HepG2 (cell line): ENCODE results near the gene KCTD6. TPM values are rescaled to one million over a fixed set of nuclear protein-coding genes. Genes with fewer than 3 reads are reported as not detected.

ENCODE experiments used
- ATAC-seq: fragments of 200-7000 bp; cut with Tn5 transposase; 3 replicates; pipeline ENCODE4 v1.9.1; 2020; ENCODE audit warnings: mild to moderate bottlenecking, moderate library complexity
- BruUV-seq: library from RNA; stranded (reverse); fragments of 400-500 nt; replicated peaks from 2 replicates; lab custom pipeline; 2021; lab: Mats Ljungman, UMichigan
- CTCF ChIA-PET: fragments of 300-600 bp; formaldehyde crosslinking; extraction: SDS; loops from one replicate; lab custom pipeline; 2021; ENCODE audit warnings: low total read pairs, inconsistent platforms, low intra/inter-chr PET ratio; lab: Yijun Ruan, JAX
- POLR2A ChIA-PET: fragments of 350-600 bp; sonication (Branson Sonifier 250); formaldehyde crosslinking; loops from one replicate; lab custom pipeline; 2020; ENCODE audit warnings: antibody characterized with exemption, inconsistent platforms; lab: Yijun Ruan, JAX
- DNase-seq: peaks from one replicate; pipeline ENCODE4 v3.0.0-alpha.2; 2015; ENCODE audit warnings: low spot score
- FAIRE-seq: peaks from 3 replicates; lab custom pipeline; 2011; peaks lifted over from hg19 to GRCh38; lab: Jason Lieb, UNC
- H2AFZ ChIP-seq: one replicate; pipeline ENCODE4 v1.6.1; 2011; ENCODE audit warnings: low read length, inconsistent platforms
- H3K27ac ChIP-seq: fragments of 300-600 bp; 3 replicates; pipeline ENCODE4 v1.8.0; 2011; ENCODE audit warnings: mixed run types, mild to moderate bottlenecking, mixed read lengths, low read length, inconsistent platforms; ENCODE audit not compliant: insufficient read depth; ENCODE audit errors: extremely low read length
- H3K27me3 ChIP-seq, 2 experiments: fragments of 200-600 bp in 1 of 2; 2 replicates in 1 of 2; 3 replicates in 1 of 2; pipeline versions ENCODE4 v1.6.0 to v1.8.0; 2011; ENCODE audit warnings: low read length in 2 of 2, mild to moderate bottlenecking in 2 of 2, moderate library complexity in 2 of 2, inconsistent platforms in 1 of 2; ENCODE audit not compliant: insufficient read depth in 2 of 2, control insufficient read depth in 1 of 2
- H3K36me3 ChIP-seq, 2 experiments: fragments of 200-600 bp in 1 of 2; replicated peaks in 1 of 2; 2 replicates in 1 of 2; 3 replicates in 1 of 2; pipeline versions ENCODE4 v1.5.1 to v1.8.0; 2011; ENCODE audit warnings: low read length in 2 of 2, inconsistent platforms in 1 of 2; ENCODE audit not compliant: insufficient read depth in 2 of 2, control insufficient read depth in 1 of 2
- H3K4me1 ChIP-seq: 2 replicates; pipeline ENCODE4 v1.5.1; 2012; ENCODE audit warnings: low read length, inconsistent platforms; ENCODE audit not compliant: insufficient read depth
- H3K4me2 ChIP-seq: 2 replicates; pipeline ENCODE4 v1.6.0; 2011; ENCODE audit warnings: low read depth, low read length, inconsistent platforms
- H3K4me3 ChIP-seq, 3 experiments: fragments of 200-600 bp in 1 of 3; sonication (generic), shearing (Covaris generic) in 1 of 3; replicated peaks in 1 of 3; 2 replicates each; pipeline ENCODE4 v1.5.1; 2011 to 2016; ENCODE audit warnings: low read length in 3 of 3, inconsistent platforms in 2 of 3, low read depth in 2 of 3, mild to moderate bottlenecking in 2 of 3, control low read depth in 1 of 3, mixed read lengths in 1 of 3; ENCODE audit not compliant: insufficient read depth in 1 of 3
- H3K79me2 ChIP-seq: one replicate; pipeline ENCODE4 v1.6.1; 2011; ENCODE audit warnings: low read length, inconsistent platforms; ENCODE audit not compliant: insufficient read depth
- H3K9ac ChIP-seq: 2 replicates; pipeline ENCODE4 v1.6.0; 2011; ENCODE audit warnings: mild to moderate bottlenecking, low read depth, low read length, inconsistent platforms; ENCODE audit not compliant: insufficient read depth
- H3K9me3 ChIP-seq: 2 replicates; pipeline ENCODE4 v1.5.1; 2012; ENCODE audit warnings: mild to moderate bottlenecking, low read length
- H4K20me1 ChIP-seq: 2 replicates; pipeline ENCODE4 v1.6.0; 2011; ENCODE audit warnings: inconsistent platforms, mild to moderate bottlenecking, low read length, moderate library complexity; ENCODE audit not compliant: insufficient read depth
- CREM ChIP-seq, 2 experiments: sonication (generic) in 1 of 2; formaldehyde crosslinking in 1 of 2; IDR thresholded peaks; 2 replicates each; pipeline versions ENCODE4 v1.4.0 to v1.6.1; 2016 to 2020; ENCODE audit warnings: antibody characterized with exemption in 1 of 2, mild to moderate bottlenecking in 1 of 2, missing genetic modification reagents in 1 of 2
- HNRNPK ChIP-seq: fragments of 200-400 bp; formaldehyde crosslinking; IDR thresholded peaks from 2 replicates; pipeline ENCODE4 v1.6.1; 2018; ENCODE audit warnings: low read length, low read depth, moderate library complexity, mild to moderate bottlenecking; ENCODE audit not compliant: poor library complexity, severe bottlenecking
- HOXA7 ChIP-seq: sonication (generic); formaldehyde crosslinking; IDR thresholded peaks from 2 replicates; pipeline ENCODE4 v1.8.1; 2022; ENCODE audit warnings: mild to moderate bottlenecking, missing genetic modification reagents, moderate library complexity
- KAT7 ChIP-seq: IDR thresholded peaks from 2 replicates; pipeline ENCODE4 v1.6.1; 2018; ENCODE audit warnings: borderline replicate concordance, missing compliant biosample characterization
- KMT2B ChIP-seq: IDR thresholded peaks from 2 replicates; pipeline ENCODE4 v1.6.1; 2016; ENCODE audit warnings: missing genetic modification reagents, missing compliant biosample characterization
- MBNL3 ChIP-seq: fragments of 250-450 bp; sonication (Bioruptor Pico); conservative IDR thresholded peaks from 2 replicates; pipeline ENCODE4 v1.8.0; 2022; ENCODE audit warnings: mild to moderate bottlenecking, inconsistent platforms
- NCOA2 ChIP-seq: sonication (generic); formaldehyde crosslinking; IDR thresholded peaks from 2 replicates; pipeline ENCODE4 v1.8.0; 2022; ENCODE audit warnings: inconsistent platforms
- NFIB ChIP-seq: sonication (generic); formaldehyde crosslinking; IDR thresholded peaks from 2 replicates; pipeline ENCODE4 v1.9.0; 2021; ENCODE audit warnings: missing genetic modification reagents, mild to moderate bottlenecking, borderline replicate concordance
- NR2C2 ChIP-seq: sonication (generic); formaldehyde crosslinking; IDR thresholded peaks from 2 replicates; pipeline ENCODE4 v1.4.0; 2020; ENCODE audit warnings: missing genetic modification reagents, mild to moderate bottlenecking, moderate library complexity, borderline replicate concordance
- PHF21A ChIP-seq: sonication (generic); formaldehyde crosslinking; IDR thresholded peaks from 2 replicates; pipeline ENCODE4 v1.5.0; 2020; ENCODE audit warnings: mild to moderate bottlenecking, missing genetic modification reagents
- SOX13 ChIP-seq, 3 experiments: fragments of 450-650 bp in 1 of 3; sonication (generic) in 1 of 3; formaldehyde crosslinking in 1 of 3; IDR thresholded peaks in 2 of 3; conservative IDR thresholded peaks in 1 of 3; 2 replicates each; pipeline versions ENCODE4 v1.5.0 to v1.6.1; 2016 to 2020; ENCODE audit warnings: antibody characterized with exemption in 1 of 3, mild to moderate bottlenecking in 1 of 3, missing compliant biosample characterization in 1 of 3, missing genetic modification reagents in 1 of 3, moderate library complexity in 1 of 3
- TAF15 ChIP-seq: fragments of 200-400 bp; formaldehyde crosslinking; IDR thresholded peaks from one replicate; pipeline ENCODE4 v1.6.1; 2018; ENCODE audit warnings: mild to moderate bottlenecking, low read depth, low read length; ENCODE audit not compliant: poor library complexity, severe bottlenecking
- TSC22D2 ChIP-seq: sonication (generic); formaldehyde crosslinking; IDR thresholded peaks from 2 replicates; pipeline ENCODE4 v1.5.1; 2020; ENCODE audit warnings: missing genetic modification reagents, mild to moderate bottlenecking, borderline replicate concordance
- ZNF3 ChIP-seq: IDR thresholded peaks from 2 replicates; pipeline ENCODE4 v1.7.0; 2017; ENCODE audit warnings: inconsistent platforms
- ZNF34 ChIP-seq: sonication (generic); formaldehyde crosslinking; IDR thresholded peaks from 2 replicates; pipeline ENCODE4 v1.4.0; 2020; ENCODE audit warnings: mild to moderate bottlenecking, missing genetic modification reagents, borderline replicate concordance
- ZNF501 ChIP-seq: sonication (generic); formaldehyde crosslinking; IDR thresholded peaks from 2 replicates; pipeline ENCODE4 v1.5.1; 2020; ENCODE audit warnings: mild to moderate bottlenecking, moderate library complexity, missing genetic modification reagents
- ZNF720 ChIP-seq: sonication (generic); formaldehyde crosslinking; IDR thresholded peaks from 2 replicates; pipeline ENCODE4 v1.4.0; 2020; ENCODE audit warnings: missing genetic modification reagents
- ZNF746 ChIP-seq: sonication (generic); formaldehyde crosslinking; IDR thresholded peaks from 2 replicates; pipeline ENCODE4 v1.8.0; 2022; ENCODE audit warnings: mild to moderate bottlenecking, missing genetic modification reagents
- WGBS: methylation state at CpG from one replicate; pipeline ENCODE4 v1.1.6; 2017; ENCODE audit warnings: low lambda C conversion rate; 5-methylcytosine and 5-hydroxymethylcytosine counted together
- in situ Hi-C: cut with HindIII; loops from 2 replicates; pipeline ENCODE4 v1.10.0; 2017; ENCODE audit warnings: low pct_unique_long_range_greater_than_20kb; ENCODE audit not compliant: extremely low pct_ligation_motif_present
- intact Hi-C: fragments of 100-400 bp; cut with micrococcal nuclease; formaldehyde crosslinking; loops from one replicate; pipeline ENCODE4 v1.10.0; 2022; ENCODE audit not compliant: unreplicated experiment
- polyA plus RNA-seq, 8 experiments: library from polyadenylated mRNA; depleted of rRNA in 3 of 8; stranded (reverse) in 7 of 8; unstranded in 1 of 8; fragments of >200 nt; fragmentation: Illumina TruSeq in 4 of 8; extraction: Trizol in 4 of 8; gene quantifications; 2 replicates each; pipeline versions ENCODE4 v1.2.1 to v1.2.3, GENCODE V29; 2011 to 2016; ENCODE audit warnings: low read depth in 4 of 8, missing spikeins in 1 of 8, mixed read lengths in 1 of 8; ENCODE audit not compliant: insufficient read depth in 1 of 8
- total RNA-seq, 5 experiments: library from RNA; depleted of rRNA; stranded (reverse); fragments of >200 nt; fragmentation: Illumina TruSeq; extraction: Trizol; gene quantifications; 2 replicates each; pipeline ENCODE4 v1.2.3, GENCODE V29; 2016; ENCODE audit warnings: low read depth in 1 of 5
- TF ChIP-seq, protein P1 (sequence below): sonication (generic); formaldehyde crosslinking; IDR thresholded peaks from 2 replicates; pipeline ENCODE4 v1.4.0; 2020; ENCODE audit warnings: mild to moderate bottlenecking, low read depth, missing genetic modification reagents
- TF ChIP-seq, protein P2 (sequence below): sonication (generic); formaldehyde crosslinking; IDR thresholded peaks from 2 replicates; pipeline ENCODE4 v1.5.0; 2020; ENCODE audit warnings: missing genetic modification reagents
- TF ChIP-seq, protein P3 (sequence below): sonication (generic); formaldehyde crosslinking; IDR thresholded peaks from 2 replicates; pipeline ENCODE4 v1.5.0; 2020; ENCODE audit warnings: missing genetic modification reagents

The KCTD6 gene
- total and polyA plus RNA-seq, 2 of the 13 experiments (the other 11 are each of a cell fraction or from before 2014, with no cell fraction given) = 13.4 to 14.2 TPM

DNA sequence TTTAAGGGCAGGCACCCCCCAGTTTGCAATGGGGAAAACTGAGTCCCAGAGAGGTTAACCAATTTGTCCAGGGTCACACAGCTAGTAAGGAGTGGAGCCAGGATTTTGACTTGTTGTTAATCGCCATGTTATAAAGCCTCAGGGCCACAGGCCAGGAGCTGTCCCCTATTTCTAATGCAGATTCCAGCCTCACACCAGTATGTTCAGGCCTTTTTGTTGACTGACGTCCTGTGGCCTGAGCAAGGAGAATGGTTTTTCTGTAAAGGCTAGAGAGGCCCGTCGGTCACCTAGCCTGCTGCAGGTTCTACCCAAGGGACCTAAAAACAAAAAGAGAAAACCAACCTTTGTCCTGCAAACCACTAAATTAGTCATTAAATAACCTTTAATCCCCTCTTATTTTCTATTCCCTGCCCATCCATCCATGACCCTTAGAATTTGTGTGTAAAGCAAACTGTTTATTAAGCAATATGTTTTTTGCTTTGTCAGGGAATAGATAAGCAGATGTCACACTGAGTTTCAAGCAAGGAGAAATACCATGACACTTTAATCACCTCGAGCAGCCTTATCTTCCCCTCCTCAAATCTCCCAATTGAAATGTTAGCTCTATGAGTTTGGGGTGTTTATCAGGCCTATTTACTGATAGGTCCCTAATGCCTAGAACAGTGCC lies 31.0 kb downstream of the KCTD6 start:
- H3K4me3 ChIP-seq = no peak overlapping the region
- WGBS = 9% methylated on average over 4 of the region's 5 CpGs
- intact Hi-C loops (loop anchor here (2.0 kb wide), 1 partner anchor 60 kb away; no protein-coding TSS in a partner anchor), in situ Hi-C loops (no loop called here)
- H3K9me3 ChIP-seq = no peaks in the 10 kb centered on the region
- peak overlapping the region; percentile 88 for H3K27ac ChIP-seq
- DNase-seq = peak; percentile 78
- H2AFZ ChIP-seq = no peak overlapping the region
- H3K36me3 ChIP-seq = peaks cover 5 to 6% of the 10 kb centered on the region in 2 experiments; a peak in 4 of 5 replicates
- ChIA-PET CTCF (no interaction called here), POLR2A (interaction anchor here (1.2 to 1.6 kb wide), 4 partner anchors 8 to 53 kb away, joined by 3 to 6 read pairs (median 4); partner anchors contain the start of gene ACOX2)
- no peaks in the 10 kb centered on the region for H3K27me3 ChIP-seq
- peak overlapping the region; percentile 44; the same call in 1 of the 2 replicates for H3K9ac ChIP-seq
- H4K20me1 ChIP-seq = no peaks in the 10 kb centered on the region
- peak overlapping the region; percentile 52 for H3K4me2 ChIP-seq
- H3K4me1 ChIP-seq = peaks cover 100% of the 10 kb centered on the region
- H3K79me2 ChIP-seq = no peaks in the 10 kb centered on the region
- FAIRE-seq = peak; percentile 63
- TSS peak; percentile 9 for BruUV-seq
- ATAC-seq = peak; percentile 32
- TF ChIP-seq NFIB (CRISPR knock-in tag) (no peak), ZNF501 (CRISPR knock-in tag) (no peak), NCOA2 (peak; percentile 70; the same call in 1 of the 2 replicates), ZNF720 (no peak), HNRNPK (no peak), TSC22D2 (no peak), NR2C2 (peak; percentile 38; the same call in 1 of the 2 replicates), PHF21A (CRISPR knock-in tag) (peak; percentile 83), ZNF746 (CRISPR knock-in tag) (no peak), SOX13 (IDR thresholded peaks at IDR 0.05) (no peak), SOX13 (CRISPR knock-in tag; conservative IDR thresholded peaks at IDR 0.05 in 1 of 2, IDR thresholded peaks at IDR 0.05 in 1 of 2) (peak in 1 of 2 experiments; percentile 76; a peak in 2 of 4 replicates), KAT7 (no peak), KMT2B (CRISPR knock-in tag) (no peak), MBNL3 (no peak), HOXA7 (CRISPR knock-in tag) (no peak), TAF15 (no peak), ZNF3 (CRISPR knock-in tag) (peak; percentile 82), CREM (IDR thresholded peaks at IDR 0.05) (peak; percentile 53; the same call in 1 of the 2 replicates), CREM (CRISPR knock-in tag; IDR thresholded peaks at IDR 0.05) (no peak), ZNF34 (no peak)
- TF ChIP-seq, protein P1, sequence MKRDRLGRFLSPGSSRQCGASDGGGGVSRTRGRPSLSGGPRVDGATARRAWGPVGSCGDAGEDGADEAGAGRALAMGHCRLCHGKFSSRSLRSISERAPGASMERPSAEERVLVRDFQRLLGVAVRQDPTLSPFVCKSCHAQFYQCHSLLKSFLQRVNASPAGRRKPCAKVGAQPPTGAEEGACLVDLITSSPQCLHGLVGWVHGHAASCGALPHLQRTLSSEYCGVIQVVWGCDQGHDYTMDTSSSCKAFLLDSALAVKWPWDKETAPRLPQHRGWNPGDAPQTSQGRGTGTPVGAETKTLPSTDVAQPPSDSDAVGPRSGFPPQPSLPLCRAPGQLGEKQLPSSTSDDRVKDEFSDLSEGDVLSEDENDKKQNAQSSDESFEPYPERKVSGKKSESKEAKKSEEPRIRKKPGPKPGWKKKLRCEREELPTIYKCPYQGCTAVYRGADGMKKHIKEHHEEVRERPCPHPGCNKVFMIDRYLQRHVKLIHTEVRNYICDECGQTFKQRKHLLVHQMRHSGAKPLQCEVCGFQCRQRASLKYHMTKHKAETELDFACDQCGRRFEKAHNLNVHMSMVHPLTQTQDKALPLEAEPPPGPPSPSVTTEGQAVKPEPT (CRISPR knock-in tag) = no peak
- TF ChIP-seq, protein P2, sequence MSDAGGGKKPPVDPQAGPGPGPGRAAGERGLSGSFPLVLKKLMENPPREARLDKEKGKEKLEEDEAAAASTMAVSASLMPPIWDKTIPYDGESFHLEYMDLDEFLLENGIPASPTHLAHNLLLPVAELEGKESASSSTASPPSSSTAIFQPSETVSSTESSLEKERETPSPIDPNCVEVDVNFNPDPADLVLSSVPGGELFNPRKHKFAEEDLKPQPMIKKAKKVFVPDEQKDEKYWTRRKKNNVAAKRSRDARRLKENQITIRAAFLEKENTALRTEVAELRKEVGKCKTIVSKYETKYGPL (CRISPR knock-in tag) = no peak
- TF ChIP-seq, protein P3, sequence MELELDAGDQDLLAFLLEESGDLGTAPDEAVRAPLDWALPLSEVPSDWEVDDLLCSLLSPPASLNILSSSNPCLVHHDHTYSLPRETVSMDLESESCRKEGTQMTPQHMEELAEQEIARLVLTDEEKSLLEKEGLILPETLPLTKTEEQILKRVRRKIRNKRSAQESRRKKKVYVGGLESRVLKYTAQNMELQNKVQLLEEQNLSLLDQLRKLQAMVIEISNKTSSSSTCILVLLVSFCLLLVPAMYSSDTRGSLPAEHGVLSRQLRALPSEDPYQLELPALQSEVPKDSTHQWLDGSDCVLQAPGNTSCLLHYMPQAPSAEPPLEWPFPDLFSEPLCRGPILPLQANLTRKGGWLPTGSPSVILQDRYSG = no peak
